ENCODE data around the gene KNCN. TPM values are rescaled to one million over a fixed set of nuclear protein-coding genes. Genes with fewer than 3 reads are reported as not detected.

Gene KNCN
- total RNA-seq, 1 donor from 2014 or later = not detected

DNA sequence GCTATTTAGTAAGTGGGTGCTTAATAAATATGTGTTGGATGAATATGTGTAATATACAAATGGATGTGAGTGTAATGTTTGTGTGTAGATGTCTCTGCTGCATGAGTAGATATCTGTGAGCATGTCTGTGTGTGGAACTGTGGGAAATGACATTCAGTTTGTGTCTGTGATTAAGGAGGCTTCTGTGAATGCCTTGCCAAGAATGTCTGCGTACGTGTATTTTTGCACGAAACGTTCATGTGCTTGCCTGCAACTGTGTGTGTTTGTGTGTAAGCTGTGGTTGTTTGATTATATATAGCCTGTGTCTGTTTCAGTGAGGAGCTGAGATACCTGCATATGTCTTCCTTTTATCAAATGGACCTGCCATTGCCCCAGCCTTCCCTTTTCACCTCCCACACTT is 48.0 kb downstream of the KNCN start:
- peaks cover 66% of the 10 kb centered on the region for H3K27me3 Mint-ChIP-seq
- no peaks in the 10 kb centered on the region for H3K36me3 Mint-ChIP-seq
- no peak overlapping the region for H3K27ac Mint-ChIP-seq
- no peaks in the 10 kb centered on the region for H3K4me1 Mint-ChIP-seq (ENCODE audit: unreplicated experiment)
- no peak overlapping the region for H3K4me3 Mint-ChIP-seq
- TF ChIP-seq, protein P1, sequence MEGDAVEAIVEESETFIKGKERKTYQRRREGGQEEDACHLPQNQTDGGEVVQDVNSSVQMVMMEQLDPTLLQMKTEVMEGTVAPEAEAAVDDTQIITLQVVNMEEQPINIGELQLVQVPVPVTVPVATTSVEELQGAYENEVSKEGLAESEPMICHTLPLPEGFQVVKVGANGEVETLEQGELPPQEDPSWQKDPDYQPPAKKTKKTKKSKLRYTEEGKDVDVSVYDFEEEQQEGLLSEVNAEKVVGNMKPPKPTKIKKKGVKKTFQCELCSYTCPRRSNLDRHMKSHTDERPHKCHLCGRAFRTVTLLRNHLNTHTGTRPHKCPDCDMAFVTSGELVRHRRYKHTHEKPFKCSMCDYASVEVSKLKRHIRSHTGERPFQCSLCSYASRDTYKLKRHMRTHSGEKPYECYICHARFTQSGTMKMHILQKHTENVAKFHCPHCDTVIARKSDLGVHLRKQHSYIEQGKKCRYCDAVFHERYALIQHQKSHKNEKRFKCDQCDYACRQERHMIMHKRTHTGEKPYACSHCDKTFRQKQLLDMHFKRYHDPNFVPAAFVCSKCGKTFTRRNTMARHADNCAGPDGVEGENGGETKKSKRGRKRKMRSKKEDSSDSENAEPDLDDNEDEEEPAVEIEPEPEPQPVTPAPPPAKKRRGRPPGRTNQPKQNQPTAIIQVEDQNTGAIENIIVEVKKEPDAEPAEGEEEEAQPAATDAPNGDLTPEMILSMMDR (conservative IDR thresholded peaks at IDR 0.05) = no peak
- no peaks in the 10 kb centered on the region for H3K9me3 Mint-ChIP-seq
- no peak for DNase-seq (ENCODE audit: extremely low spot score, unreplicated experiment)

DNA sequence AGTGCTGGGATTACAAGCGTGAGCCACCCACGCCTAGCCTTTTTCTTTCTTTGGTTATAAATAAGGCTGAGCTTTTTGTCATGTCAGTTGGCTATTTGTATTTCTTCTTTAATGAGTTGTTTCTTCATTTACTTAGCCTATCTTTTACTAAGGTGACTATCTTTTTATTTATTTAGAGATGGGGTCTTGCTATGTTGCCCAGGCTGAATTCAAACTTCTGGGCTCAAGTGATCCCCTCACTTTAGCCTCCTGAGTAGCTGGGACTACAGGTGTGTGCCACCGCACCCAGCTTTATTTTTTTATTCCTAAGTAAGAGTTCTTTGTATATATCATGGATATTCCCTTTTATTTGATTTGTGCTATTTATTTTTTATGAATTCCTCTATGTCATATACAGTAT is 49.9 kb downstream of the KNCN start:
- no peaks in the 10 kb centered on the region for H3K9me3 Mint-ChIP-seq
- peaks cover 73% of the 10 kb centered on the region for H3K27me3 Mint-ChIP-seq
- no peaks in the 10 kb centered on the region for H3K4me1 Mint-ChIP-seq (ENCODE audit: unreplicated experiment)

DNA sequence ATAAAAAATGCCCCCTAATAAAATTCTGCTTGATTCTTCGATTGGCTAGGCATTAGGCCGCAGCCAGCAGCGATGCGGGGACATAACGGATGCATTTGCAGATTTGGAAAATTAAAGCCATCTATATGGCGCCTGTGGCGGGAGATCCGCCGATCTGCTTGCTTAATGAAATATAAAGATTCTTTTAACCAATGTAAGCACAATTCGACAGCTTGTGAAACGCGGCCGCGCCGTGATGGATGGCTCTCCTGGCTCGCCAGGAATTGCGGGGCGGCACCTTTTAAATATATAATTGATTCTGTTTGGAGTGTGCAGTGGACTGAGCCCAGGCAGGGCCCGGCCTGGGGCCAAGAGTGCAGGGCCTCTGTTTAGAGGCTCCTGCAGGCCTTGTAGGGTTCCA is 53.8 kb downstream of the KNCN start:
- Mint-ChIP-seq H3K4me3 (no peak overlapping the region), H3K36me3 (no peaks in the 10 kb centered on the region), H3K4me1 (ENCODE audit: unreplicated experiment) (peaks cover 6% of the 10 kb centered on the region), H3K27ac (no peak overlapping the region), H3K9me3 (no peaks in the 10 kb centered on the region), H3K27me3 (peaks cover 94% of the 10 kb centered on the region)
- no peak for DNase-seq (ENCODE audit: extremely low spot score, unreplicated experiment)
- TF ChIP-seq, protein P1 (conservative IDR thresholded peaks at IDR 0.05) = no peak

More for the DNA sequence above, 49.9 kb downstream of the KNCN start:
- H3K36me3 Mint-ChIP-seq = no peaks in the 10 kb centered on the region
- H3K27ac Mint-ChIP-seq = no peak overlapping the region
- DNase-seq (ENCODE audit: extremely low spot score, unreplicated experiment) = no peak
- H3K4me3 Mint-ChIP-seq = no peak overlapping the region
- TF ChIP-seq, protein P1 (conservative IDR thresholded peaks at IDR 0.05) = no peak

DNA sequence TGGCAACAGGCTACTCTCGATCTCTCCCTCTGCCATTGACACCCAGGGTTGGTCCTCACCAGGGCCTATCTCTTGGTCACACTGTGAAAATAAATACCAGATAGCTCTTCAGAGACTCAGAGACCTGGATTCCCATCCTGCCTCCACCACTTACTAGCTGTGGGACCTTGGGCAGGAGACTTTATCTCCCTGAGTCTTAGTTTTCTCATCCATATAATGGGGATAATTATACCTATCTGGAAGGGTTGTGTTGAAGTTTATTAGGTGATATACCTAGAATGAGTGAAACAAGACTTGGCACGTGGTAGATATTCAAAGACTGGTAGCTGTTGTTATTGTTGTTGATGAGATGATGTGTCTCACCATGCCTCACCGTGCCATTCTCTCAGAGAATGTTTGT is 54.4 kb downstream of the KNCN start:
- H3K4me3 Mint-ChIP-seq = no peak overlapping the region

DNA sequence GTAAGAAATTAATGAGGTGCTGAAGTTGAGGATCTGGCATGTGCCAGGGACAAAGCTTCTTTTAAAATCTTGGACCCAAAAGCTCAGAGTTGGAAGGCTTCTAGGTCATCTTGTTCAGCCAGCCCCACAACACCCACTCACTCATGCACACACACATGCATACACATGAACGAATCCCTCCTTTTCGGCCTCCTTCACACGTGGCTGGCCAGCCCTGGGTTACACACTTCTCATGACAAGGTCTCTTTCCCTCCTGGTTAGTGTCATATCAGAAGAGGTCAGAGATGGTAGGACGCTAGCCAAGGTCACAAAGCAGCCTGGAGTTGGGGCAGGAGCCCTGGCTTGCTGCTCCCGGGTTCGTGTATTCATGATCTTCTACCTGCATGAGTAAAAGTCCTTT is 54.9 kb downstream of the KNCN start:
- no peaks in the 10 kb centered on the region for H3K9me3 Mint-ChIP-seq
- H3K27ac Mint-ChIP-seq = no peak overlapping the region
- H3K27me3 Mint-ChIP-seq = peaks cover 94% of the 10 kb centered on the region
- peaks cover 9% of the 10 kb centered on the region for H3K4me1 Mint-ChIP-seq (ENCODE audit: unreplicated experiment)
- no peak overlapping the region for H3K4me3 Mint-ChIP-seq
- no peaks in the 10 kb centered on the region for H3K36me3 Mint-ChIP-seq
- TF ChIP-seq, protein P1 (conservative IDR thresholded peaks at IDR 0.05) = no peak
- DNase-seq (ENCODE audit: extremely low spot score, unreplicated experiment) = no peak

More for the DNA sequence above, 54.4 kb downstream of the KNCN start:
- Mint-ChIP-seq H3K4me1 (ENCODE audit: unreplicated experiment) (peaks cover 9% of the 10 kb centered on the region), H3K9me3 (no peaks in the 10 kb centered on the region), H3K27ac (no peak overlapping the region), H3K27me3 (peaks cover 94% of the 10 kb centered on the region), H3K36me3 (no peaks in the 10 kb centered on the region)
- TF ChIP-seq, protein P1 (conservative IDR thresholded peaks at IDR 0.05) = no peak
- DNase-seq (ENCODE audit: extremely low spot score, unreplicated experiment) = no peak

DNA sequence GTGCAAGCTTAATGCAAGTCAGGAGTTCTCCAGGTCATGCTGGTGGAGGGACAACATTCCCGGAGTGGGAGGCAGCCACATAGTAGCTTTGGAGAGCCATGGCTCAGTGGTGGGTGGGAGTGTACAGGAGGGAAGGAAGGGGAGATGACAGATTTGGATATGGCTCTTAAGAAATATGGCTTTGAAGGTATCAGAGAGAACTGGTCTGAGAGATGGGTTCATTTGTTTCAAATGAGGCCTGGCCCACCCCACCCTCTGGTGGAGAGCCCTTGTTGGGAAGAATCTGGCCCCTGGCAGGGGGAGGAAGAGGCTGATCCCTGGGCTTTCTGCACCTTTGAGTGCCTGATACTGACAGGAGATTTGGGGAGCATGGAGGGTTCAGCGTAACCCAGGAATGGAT is 55.7 kb downstream of the KNCN start:
- no peak overlapping the region for H3K4me3 Mint-ChIP-seq
- H3K27me3 Mint-ChIP-seq = peaks cover 96% of the 10 kb centered on the region
- H3K36me3 Mint-ChIP-seq = no peaks in the 10 kb centered on the region
- H3K9me3 Mint-ChIP-seq = no peaks in the 10 kb centered on the region
- H3K27ac Mint-ChIP-seq = no peak overlapping the region
- H3K4me1 Mint-ChIP-seq (ENCODE audit: unreplicated experiment) = peaks cover 9% of the 10 kb centered on the region
- DNase-seq (ENCODE audit: extremely low spot score, unreplicated experiment) = no peak
- TF ChIP-seq, protein P1 (conservative IDR thresholded peaks at IDR 0.05) = no peak
